Measurements from ENCODE around the gene ZNF346. TPM values are rescaled to one million over a fixed set of nuclear protein-coding genes. Genes with fewer than 3 reads are reported as not detected.

The ZNF346 gene
- total and polyA plus RNA-seq, 3 donors from 2014 or later: 19.2 to 31.7 (median 31.1) TPM

GRCh38 chr5:177070536-177071191, 48.2 kb downstream of the ZNF346 start:
- H3K27me3 ChIP-seq: no peaks in the 10 kb centered on the region
- H3K4me3 ChIP-seq: no peak overlapping the region
- TF ChIP-seq, protein P1, sequence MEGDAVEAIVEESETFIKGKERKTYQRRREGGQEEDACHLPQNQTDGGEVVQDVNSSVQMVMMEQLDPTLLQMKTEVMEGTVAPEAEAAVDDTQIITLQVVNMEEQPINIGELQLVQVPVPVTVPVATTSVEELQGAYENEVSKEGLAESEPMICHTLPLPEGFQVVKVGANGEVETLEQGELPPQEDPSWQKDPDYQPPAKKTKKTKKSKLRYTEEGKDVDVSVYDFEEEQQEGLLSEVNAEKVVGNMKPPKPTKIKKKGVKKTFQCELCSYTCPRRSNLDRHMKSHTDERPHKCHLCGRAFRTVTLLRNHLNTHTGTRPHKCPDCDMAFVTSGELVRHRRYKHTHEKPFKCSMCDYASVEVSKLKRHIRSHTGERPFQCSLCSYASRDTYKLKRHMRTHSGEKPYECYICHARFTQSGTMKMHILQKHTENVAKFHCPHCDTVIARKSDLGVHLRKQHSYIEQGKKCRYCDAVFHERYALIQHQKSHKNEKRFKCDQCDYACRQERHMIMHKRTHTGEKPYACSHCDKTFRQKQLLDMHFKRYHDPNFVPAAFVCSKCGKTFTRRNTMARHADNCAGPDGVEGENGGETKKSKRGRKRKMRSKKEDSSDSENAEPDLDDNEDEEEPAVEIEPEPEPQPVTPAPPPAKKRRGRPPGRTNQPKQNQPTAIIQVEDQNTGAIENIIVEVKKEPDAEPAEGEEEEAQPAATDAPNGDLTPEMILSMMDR (IDR thresholded peaks at IDR 0.05): no peak
- no peak for TF ChIP-seq POLR2A (IDR thresholded peaks at IDR 0.05)
- no peaks in the 10 kb centered on the region for H3K4me1 ChIP-seq
- DNase-seq: no peak
- intact Hi-C loops (cut with DNase I; ENCODE audit: low total_unique reads): no loop called here
- H3K9me3 ChIP-seq: no peaks in the 10 kb centered on the region
- 91 to 94% methylated on average over 5 to 6 of the region's 6 CpGs for WGBS, 2 donors
- H3K36me3 ChIP-seq (ENCODE audit: low read depth, missing control alignments): no peaks in the 10 kb centered on the region
- H3K27ac ChIP-seq: no peak overlapping the region

GRCh38 chr5:177071666-177072385, 49.3 kb downstream of the ZNF346 start:
- peak; percentile 92 for DNase-seq
- Histone ChIP-seq H3K27me3 (no peaks in the 10 kb centered on the region), H3K36me3 (ENCODE audit: low read depth, missing control alignments) (no peaks in the 10 kb centered on the region), H3K4me1 (no peaks in the 10 kb centered on the region), H3K9me3 (no peaks in the 10 kb centered on the region), H3K4me3 (no peak overlapping the region), H3K27ac (no peak overlapping the region)
- no peak for TF ChIP-seq POLR2A (IDR thresholded peaks at IDR 0.05)
- TF ChIP-seq, protein P1 (IDR thresholded peaks at IDR 0.05): peak; percentile 78 to 96 (median 89)
- intact Hi-C loops (cut with DNase I; ENCODE audit: low total_unique reads): no loop called here
- WGBS, 2 donors: 32% methylated on average over 6 of the region's 6 CpGs

DNA sequence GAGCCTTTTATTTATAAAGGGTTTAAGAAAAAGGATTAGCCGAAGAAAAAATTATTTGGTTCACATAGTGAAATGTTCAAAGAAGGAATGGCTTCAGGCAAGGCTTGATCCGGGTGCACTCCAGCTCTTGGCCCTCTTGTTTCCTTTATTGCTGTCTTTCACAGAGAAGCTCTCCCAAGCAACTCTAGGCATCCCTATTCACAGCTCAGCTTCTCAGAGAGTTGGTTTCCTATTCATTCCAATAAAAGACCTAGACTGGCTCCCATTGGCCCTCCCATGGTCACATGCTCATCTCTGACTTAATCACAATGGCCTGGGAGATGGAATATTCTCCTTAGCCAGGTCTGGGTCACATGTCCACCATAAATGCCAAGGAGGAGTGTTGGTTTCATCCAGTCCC, 54.8 kb downstream of the ZNF346 start:
- no peak overlapping the region for H3K27ac ChIP-seq
- H3K4me1 ChIP-seq: no peaks in the 10 kb centered on the region
- 96% methylated on average over 2 of the region's 2 CpGs for WGBS, 2 donors
- H3K4me3 ChIP-seq: no peak overlapping the region
- intact Hi-C loops (cut with DNase I; ENCODE audit: low total_unique reads): no loop called here
- H3K9me3 ChIP-seq: no peaks in the 10 kb centered on the region
- DNase-seq: no peak
- no peaks in the 10 kb centered on the region for H3K36me3 ChIP-seq (ENCODE audit: low read depth, missing control alignments)
- no peak for TF ChIP-seq POLR2A (IDR thresholded peaks at IDR 0.05)
- TF ChIP-seq, protein P1 (IDR thresholded peaks at IDR 0.05): no peak
- H3K27me3 ChIP-seq: no peaks in the 10 kb centered on the region

GRCh38 chr5:177079606-177080005, 57.1 kb downstream of the ZNF346 start:
- DNase-seq: no peak
- no peaks in the 10 kb centered on the region for H3K27me3 ChIP-seq
- H3K4me1 ChIP-seq: no peaks in the 10 kb centered on the region
- H3K27ac ChIP-seq: no peak overlapping the region
- TF ChIP-seq, protein P1 (IDR thresholded peaks at IDR 0.05): no peak
- TF ChIP-seq POLR2A (IDR thresholded peaks at IDR 0.05): no peak
- no peak overlapping the region for H3K4me3 ChIP-seq
- intact Hi-C loops (cut with DNase I; ENCODE audit: low total_unique reads): no loop called here
- H3K9me3 ChIP-seq: no peaks in the 10 kb centered on the region
- WGBS, 2 donors: 73 to 92% methylated on average over 7 to 9 of the region's 9 CpGs
- no peaks in the 10 kb centered on the region for H3K36me3 ChIP-seq (ENCODE audit: low read depth, missing control alignments)

Data from testis (tissue), 3 donors.